Gastrocnemius medialis (tissue), 4 donors: Measurements from ENCODE around the gene EFCAB11.

Experiments
- CTCF ChIP-seq, 5 experiments: fragments of 450-650 bp in 3 of 5; fragments of 200-600 bp in 2 of 5; sonication (generic) in 2 of 5; IDR thresholded peaks in 4 of 5; conservative IDR thresholded peaks in 1 of 5; 1 replicate in 4 of 5; 2 replicates in 1 of 5; pipeline ENCODE4 v1.5.1; 2016 to 2019; ENCODE audit warnings: antibody characterized with exemption in 5 of 5, mild to moderate bottlenecking in 3 of 5, moderate library complexity in 3 of 5
- POLR2A ChIP-seq, 2 donors: fragments of 450-650 bp; IDR thresholded peaks; one replicate each; pipeline ENCODE4 v1.6.1; 2017; ENCODE audit warnings: antibody characterized with exemption in 2 of 2, mild to moderate bottlenecking in 2 of 2, moderate library complexity in 2 of 2

GRCh38 chr14:89765346-89765745, 189.2 kb downstream of the EFCAB11 start:
- TF ChIP-seq CTCF (IDR thresholded peaks at IDR 0.05 in 4 of 5, conservative IDR thresholded peaks at IDR 0.05 in 1 of 5) (no peak), POLR2A (IDR thresholded peaks at IDR 0.05) (no peak)
